Glomerular visceral epithelial cell (primary cell): ENCODE results near the gene PLA1A.
"Not testable (repeated sequence)": the region's sequence is repeated elsewhere in the genome, so short reads cannot be mapped to it uniquely, and the experiment has no call there.

Source experiments
- DNase-seq: peaks from one replicate; pipeline ENCODE4 v3.0.0-alpha.2; 2016; ENCODE audit errors: extremely low spot score

The PLA1A gene

DNA sequence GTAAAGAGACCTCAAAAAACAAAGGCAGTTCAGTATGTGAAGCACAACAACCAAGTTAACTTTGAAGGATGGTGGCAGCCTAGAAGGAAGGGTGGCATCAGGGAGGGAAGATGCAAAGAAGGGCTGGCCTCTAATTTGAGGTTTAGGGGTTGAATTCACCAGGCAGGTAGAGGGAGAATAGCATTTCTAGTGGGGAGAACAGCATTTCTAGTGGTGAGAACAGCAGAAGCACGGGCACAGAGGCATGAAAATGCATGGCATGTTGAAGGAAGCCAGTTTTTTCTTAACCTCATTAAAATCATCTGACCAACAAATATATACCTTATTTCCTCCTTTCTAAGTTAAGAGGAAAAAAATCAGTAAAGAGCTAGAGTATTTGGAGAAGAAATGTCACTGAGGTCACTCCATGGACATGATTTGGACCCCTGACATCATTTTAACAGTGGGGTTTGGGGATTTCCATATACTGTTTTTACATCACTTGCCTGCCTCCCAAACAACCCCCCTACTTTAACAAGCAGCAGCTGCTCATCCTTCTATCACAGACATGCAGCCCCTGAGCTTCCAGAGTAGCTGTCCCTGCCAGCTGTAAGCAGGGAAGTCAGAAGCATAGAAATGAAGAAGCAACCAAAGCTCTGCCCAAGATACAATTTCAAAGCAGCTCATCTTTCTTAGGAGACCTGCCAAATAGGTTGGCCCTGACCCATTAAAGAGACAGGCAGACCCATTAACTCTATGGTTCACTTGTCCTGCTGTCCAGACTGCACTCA, 65.1 kb downstream of the PLA1A start:
- DNase-seq, result peak; percentile 30

DNA sequence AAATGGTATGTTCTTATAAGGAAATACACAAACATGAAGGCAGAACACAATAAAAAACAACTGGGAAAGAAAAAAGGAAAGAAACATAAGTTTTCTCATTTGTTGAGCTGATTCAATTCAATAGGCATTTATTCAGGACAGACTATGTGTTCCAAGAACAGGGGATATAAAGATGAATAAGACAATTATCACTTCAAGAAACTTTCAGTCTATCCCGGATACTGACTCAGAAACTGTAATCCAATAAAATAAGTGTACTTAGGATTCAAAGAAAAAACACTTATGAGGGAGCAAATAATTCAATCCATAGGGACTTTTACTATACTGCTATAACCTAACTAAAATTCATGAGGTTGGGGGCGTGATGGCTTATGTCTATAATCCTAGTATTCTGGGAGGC, 66.2 kb downstream of the PLA1A start:
- DNase-seq, result no peak

DNA sequence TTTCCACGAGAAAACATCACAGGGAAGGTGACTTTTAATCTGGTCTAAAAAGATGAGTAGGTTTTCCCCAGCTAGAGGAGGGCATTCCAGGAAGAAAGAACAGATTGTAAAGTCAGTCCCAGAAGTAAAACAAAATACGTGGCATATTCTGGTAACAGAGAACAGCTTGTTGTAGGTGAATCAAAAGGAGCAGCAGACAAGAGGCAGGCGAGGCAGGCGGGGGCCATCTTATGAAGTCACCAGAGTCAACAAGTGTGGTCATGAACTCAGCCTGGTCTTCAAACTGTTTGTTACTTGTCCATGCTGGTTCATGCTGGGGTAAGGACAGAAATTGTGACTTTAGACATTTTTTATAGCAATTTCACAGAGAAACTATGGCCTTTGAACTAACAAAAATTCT, 66.7 kb downstream of the PLA1A start:
- no peak for DNase-seq

DNA sequence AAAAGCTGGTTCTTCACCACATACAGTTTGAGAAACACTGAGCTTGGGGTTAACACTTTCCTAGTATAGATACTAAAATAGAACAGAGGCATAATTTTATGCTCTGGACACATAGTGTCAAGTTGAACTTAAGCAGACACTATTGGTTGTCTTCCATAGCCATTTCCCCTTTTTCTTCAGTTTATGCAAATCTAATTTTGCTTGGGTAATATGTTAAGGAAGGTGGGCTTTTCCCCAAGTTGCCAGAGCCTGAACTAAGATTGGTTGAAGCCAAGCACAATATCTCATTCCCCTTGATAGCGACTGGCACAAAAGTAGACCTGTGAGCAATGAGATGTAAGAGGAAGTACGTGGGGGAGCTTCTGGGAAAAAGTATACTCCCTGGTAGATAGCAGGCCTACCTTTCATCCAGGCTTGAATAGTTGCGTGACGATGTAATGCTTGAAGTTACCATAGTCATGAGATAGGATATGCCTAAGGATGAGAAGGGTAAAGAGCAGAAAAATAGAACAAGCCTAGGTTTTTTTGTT, 67.2 kb downstream of the PLA1A start:
- peak; percentile 73 for DNase-seq

DNA sequence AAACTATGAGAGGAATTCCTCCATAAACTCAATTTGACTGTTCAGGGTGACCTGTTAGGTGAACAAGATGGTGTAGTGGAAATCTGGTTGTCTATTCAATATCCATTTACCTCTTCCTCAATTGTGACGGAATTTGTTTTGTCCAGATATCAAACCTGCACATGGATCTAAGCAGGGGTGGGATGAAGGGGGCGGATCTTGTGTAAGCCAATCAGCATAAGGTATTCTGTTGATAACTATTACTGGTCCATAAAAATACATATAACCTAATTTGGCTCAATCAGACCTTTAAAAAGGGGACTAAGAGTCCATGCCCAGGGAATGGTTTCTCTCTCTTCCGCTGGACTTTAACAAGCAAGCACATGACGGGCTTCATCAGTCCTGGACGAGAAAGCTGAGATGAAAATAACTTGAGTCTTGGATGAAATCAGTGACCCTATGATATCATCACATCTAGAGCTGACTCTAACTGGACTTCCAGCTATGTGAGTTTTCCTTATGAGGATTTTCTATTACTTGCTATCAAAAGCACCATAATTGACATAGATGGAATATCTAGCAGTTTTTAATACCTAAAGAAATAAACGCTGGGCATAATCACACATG, 68.4 kb downstream of the PLA1A start:
- no peak for DNase-seq

DNA sequence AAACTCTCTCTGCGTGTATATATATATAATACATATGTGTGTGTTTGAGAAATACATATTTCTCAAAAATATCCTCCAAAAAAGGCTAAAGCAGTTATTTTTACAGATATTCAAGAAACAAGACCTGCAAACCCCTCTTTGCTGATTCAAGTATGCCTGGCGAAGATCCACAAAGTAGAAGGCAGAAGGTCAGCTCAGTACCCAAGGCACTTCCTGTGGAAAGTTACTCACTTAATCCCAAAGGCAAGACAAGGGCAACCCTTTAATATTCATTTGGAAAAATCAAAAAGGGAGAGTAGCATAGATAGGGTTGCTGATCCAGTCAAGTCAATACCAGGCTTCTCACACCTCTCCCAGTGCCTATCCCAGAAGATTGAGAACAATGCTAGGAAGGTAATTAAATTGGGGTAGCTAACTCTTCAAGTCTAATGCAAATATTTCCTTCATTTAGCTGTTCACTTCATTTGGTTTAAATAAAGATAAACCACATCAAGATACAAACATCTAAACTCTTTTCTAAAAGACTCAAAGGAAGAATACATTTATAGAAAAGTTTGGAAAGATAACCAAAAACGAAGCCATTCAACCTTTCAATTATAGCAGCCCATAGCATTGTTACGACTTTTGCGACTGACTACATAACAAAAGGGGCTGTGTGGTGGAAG, 72.4 kb downstream of the PLA1A start:
- no peak for DNase-seq

DNA sequence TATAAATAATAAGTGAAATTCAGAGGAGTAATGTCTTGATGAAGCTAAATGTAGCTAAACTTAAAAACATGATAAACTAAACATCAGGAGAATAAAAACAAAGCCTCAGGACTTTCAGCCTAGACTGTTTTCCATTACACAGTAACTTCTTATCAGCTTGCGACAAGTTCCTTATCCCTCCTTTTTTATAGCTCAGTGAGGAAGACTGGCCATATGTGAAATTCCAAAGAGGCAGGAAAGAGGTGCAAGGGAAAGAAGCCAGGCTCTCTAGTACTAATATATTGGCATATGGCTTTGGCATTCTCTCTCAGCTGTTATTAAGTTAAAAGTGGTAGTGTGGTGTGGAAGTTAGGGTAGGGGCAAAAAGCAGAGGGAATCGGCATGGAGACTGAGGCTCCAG, 75.1 kb downstream of the PLA1A start:
- DNase-seq, result no peak

DNA sequence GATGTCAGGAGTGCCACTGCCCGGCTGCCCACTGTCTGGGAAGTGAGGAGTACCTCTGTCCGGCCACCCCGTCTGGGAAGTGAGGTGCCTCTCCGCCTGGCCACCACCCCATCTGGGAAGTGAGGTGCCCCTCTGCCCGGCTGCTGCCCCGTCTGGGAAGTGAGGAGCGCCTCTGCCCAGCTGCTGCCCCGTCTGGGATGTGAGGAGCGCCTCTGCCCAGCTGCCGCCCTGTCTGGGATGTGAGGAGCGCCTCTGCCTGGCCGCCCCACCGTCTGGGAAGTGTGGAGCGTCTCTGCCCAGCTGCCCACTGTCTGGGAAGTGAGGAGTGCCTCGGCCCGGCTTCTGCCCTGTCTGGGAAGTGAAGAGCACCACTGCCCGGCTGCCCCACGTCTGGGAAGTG, 76.2 kb downstream of the PLA1A start:
- DNase-seq, result no peak

DNA sequence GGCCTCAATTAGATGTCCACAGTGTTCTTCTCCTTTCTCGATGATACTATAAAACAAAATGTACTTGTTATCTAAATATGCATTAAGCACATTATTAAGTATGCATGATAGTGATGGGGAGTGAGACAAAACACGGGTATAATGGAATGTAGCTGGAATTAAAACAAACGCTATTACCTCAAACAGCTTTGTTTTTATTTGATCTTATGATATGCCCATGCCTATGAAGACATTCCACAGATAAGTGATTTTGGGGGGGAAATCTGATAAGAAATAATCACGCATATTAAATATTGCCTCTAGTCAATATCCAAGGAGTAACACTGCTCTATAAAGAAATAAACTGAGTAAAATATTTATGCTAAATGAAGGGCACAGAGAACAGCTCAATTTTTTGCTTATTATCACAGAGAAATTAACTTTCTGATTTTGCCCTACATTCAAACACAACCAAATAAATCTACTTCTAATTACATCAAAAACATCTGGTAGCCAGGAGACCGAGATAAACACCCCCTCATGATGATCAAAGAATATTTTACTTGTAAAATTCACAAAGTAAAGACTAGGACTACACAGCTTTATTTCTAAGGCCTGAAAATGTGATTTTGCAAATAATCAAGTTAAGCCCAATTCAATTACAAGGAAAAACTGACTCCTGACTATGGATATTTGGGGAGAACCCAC, 77.6 kb downstream of the PLA1A start:
- no peak for DNase-seq

DNA sequence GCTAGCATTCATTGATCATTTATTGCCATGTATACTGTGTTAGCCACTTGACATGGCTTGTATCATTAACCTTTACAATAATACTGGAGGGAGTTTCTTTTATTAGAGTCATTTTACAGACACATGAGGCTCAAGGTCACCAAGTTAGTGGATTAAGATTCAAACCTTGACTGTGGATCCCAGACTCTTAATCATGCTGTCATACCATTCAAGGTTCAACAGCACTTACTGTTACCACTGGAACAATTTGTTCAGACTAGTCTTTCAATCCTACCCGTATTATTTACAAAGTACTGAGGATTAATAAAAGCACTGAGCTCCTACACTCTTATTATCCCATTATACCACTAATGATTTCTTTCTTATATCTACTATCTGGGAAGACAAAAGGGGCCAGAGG, 78.3 kb downstream of the PLA1A start:
- DNase-seq, result no peak

DNA sequence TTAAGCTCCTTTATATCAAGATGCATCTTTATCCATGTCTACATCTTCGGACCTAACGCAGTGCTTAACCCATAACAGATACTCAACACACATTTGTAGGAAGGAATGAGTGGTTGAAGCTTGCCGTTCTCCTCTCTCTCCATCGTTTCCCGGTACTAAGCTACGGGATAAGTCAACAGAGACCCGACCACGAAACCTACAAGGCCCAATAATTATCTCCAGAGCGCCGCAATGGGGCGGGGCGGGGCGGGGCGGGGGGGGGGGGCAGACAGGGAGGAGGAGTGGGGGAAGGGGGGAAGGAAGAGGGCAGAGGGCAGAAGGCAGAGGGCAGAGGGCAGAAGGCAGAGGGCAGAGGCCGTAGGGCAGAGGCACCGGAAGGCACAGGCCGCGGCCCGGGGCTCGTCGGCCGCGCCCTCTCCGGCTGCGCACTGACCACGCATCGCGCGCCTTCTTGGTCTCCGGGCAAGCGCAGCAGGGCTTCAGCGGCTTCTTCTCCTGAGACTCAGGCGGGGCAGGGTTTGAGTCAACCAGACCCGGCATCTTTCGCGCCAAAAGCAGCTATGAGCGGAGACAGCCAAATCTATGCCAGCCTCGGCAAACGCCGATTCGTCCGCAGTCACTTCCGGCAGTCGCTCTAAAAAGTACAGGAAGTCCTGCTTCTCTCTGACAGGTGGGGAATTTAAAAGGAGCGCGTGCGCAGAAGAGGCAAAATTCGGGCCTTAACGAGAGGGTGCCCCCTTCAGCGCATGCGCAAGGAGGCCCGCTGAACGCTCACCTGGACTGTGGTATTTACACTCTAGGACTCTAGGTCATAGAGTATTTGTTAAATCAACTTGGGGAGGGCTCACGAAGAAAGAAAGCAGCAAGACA, 79.3 kb downstream of the PLA1A start, which contains the start of gene COX17:
TSS of gene COX17 (minus strand) at position 636 of the 870 bp plus-strand sequence. CDS start at position 540, 96 bp downstream.
- peak; percentile 96 for DNase-seq

DNA sequence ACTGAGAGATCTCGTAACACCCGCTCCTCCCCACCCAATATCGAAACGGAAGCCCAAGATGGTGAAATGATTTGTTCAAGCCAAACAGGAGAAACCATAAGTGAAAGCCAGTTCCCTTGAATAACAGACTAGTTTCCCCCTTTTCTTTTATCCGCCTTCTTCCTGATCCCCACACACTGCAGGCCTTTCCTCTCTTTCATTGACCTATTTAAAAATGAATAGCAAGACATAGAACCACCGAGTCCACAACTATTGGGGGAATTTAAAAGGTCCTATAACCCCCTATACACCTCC, 79.9 kb downstream of the PLA1A start:
- DNase-seq, result no peak

DNA sequence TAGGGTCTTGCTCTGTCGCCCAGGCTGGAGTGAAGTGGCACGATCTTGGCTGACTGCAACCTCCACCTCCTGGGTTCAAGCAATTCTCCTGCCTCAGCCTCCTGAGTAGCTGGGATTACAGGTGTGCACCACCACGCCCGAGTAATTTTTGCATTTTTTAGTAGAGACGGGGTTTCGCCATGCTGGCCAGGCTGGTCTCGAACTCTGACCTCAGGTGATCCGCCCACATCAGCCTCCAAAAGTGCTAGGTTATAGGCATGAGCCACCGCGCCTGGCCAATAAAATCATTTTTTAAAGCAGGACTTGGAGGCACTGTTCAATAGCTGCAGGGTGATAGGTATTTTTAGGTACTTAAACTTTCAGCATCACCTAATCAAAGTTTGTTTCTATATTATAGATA, 80.5 kb downstream of the PLA1A start:
- DNase-seq, result not testable (repeated sequence)
